ENCODE data around the gene RGS9. TPM values are rescaled to one million over a fixed set of nuclear protein-coding genes. Genes with fewer than 3 reads are reported as not detected.
"Not testable (repeated sequence)": the region's sequence is repeated elsewhere in the genome, so short reads cannot be mapped to it uniquely, and the experiment has no call there.

Gene RGS9
- polyA plus RNA-seq, 1 donor, result 2.8 TPM

GRCh38 chr17:65116515-65116914 is 20.7 kb upstream of the RGS9 start:
- DNase-seq, result not testable (repeated sequence)

DNA sequence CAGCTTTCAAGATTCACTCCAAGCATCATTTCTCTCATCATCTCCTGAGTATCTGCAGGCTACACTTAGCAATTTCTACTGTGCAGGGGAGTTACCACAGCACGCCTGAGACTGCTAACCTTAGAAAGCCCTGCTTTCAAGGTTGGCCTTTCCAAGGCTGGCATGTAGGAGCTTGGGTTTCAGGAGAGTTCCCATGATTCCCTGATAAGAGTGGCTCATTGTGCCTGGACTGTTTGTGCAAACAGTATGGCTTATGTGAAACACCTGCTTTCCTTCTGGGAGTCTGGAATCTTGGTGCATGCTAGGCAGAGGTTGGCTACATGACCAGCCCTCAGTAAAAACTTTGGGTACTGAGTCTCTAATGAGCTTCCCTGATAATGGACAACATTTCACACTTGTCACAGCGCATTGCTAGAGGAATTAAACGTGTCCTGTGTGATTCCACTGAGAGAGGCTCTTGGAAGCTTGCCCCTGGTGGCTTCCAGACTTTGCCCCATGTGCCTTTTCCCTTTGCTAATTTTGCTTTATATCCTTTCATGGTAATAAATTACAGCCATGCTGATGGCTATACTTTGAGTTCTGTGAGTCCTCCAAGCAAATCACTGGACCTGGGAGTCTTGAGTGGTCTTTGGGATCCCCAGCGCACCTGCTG is 19.7 kb upstream of the RGS9 start:
- no peak for DNase-seq

GRCh38 chr17:65121368-65121767 is 15.8 kb upstream of the RGS9 start:
- no peak for DNase-seq

- no peak for DNase-seq
Measured at GRCh38 chr17:65121916-65122806, 15.0 kb upstream of the RGS9 start.

DNA sequence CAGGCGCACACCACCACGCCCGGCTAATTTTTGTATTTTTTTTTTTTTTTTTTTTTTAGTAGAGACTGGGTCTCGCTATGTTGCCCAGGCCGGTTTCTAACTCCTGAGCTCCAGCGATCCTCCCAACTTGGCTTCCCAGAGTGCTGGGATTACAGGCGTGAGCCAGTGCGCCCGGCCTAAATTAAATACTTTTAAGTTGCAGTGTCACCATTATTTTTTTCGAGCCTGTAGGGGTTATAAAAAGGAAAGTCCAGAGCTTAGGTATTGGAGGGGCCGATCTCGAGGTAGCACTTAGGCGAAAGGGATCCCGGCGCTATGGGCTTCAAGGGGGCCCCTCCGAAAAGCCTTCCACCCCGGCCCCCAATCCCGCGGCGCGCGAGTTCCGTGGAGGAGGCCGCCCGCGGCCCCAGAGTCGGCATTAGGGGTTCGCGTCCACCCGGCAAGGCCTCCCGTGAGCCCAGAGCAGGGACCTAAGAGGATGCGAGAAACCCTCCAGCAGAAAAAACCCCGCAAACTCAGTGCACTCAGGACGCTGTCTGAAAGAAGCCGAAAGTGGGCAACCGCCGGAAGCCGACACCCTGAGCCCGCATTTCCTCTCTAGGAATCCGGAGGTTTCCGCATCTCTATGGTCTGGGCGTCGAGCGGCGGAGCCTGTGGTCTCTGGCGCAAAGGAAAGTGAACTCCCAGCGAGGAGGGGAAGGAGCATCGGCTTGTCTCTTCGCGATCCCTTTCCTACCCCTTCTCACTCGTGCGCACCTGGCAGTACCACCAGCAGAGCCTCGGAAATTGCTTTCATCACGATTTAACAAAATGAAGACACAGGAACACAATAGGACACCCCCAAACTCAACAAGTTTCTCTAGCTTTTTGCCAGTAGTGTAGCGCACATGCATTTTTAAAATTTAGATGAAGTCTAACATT is 14.1 kb upstream of the RGS9 start:
- DNase-seq, result peak; percentile 90

DNA sequence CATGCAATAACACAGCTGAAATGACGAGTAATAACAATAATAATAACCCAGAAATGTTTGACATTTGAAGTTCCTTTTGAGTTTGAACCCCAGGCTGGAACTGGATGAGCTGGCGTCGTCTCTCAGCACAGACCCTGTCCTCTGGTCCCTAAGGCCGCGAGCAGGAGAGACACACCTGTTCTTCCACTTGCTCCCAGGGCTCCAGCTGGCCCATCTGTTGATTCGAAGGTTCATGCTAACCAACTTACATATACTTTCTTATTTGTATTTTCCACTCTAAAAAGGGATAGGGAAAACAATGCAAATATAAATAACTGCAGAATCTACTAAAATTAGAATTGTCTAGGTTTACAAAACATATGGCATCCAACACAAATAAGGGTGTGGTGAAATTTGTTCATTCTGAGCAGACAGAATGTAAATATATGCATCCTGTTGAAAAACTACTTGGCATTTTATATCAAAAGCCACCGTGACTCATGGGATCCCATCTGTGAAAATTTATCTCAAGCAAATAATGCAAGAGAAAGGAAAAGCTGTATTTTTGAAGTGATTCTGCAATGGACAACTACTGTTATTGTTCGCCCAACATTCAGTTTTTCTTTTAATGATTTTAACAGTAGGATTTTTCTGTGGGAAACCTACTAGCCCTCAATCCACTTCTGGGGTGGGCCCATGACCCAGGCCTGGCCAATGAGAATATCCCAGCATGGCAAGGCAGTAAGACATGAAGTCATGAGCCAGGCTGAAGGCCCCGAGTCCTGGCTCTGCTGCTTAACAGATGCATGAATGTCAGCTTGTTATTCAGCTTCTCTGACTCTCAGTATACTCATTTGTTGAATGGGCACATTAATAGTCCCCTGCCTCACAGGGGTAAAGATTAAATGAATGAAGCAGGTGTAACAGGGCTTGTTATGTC is 13.2 kb upstream of the RGS9 start:
- no peak for DNase-seq

GRCh38 chr17:65130832-65131231 is 6.3 kb upstream of the RGS9 start:
- DNase-seq, result no peak

DNA sequence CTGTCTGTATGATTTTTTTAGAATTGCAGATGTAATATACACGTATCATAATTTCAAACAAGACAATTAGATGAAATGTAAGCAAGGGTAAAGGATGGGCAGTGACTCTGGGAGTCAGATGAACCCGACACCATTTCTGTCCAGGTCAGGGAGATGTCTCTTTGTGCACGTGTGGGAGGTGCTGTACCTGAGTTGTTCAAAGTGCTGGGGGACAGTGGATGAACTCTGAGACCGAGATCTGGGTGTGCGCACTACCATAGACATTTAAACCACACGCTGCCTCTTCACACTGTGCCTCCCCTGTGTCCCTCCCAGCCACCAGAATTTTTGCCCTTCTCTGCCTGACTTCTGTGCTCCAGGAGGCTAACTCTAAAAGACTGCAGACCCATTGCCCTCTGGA is 5.9 kb upstream of the RGS9 start:
- no peak for DNase-seq

GRCh38 chr17:65131946-65132345 is 5.2 kb upstream of the RGS9 start:
- no peak for DNase-seq

DNA sequence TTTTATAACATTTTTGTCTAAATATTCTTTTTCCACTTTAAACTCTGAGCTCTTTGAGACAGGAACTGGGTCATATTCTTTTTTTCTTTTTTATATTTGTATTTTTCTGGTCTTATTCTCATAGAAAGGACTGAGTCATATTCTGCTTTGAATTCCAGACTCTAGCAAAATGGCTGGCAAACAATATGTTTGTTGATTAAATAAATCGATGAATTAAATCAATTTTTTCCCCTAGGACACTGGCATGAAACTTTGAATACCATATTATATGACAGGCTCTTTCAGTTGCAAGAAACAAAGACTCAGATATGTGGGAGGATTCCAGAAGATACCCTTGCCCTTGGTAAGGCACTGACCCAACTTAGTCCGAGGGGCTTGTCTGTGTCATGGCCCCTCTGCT is 3.1 kb upstream of the RGS9 start:
- no peak for DNase-seq

GRCh38 chr17:65139101-65139764 is 2.1 kb downstream of the RGS9 start:
- DNase-seq, result no peak

GRCh38 chr17:65142247-65142646 is 5.1 kb downstream of the RGS9 start:
- no peak for DNase-seq

DNA sequence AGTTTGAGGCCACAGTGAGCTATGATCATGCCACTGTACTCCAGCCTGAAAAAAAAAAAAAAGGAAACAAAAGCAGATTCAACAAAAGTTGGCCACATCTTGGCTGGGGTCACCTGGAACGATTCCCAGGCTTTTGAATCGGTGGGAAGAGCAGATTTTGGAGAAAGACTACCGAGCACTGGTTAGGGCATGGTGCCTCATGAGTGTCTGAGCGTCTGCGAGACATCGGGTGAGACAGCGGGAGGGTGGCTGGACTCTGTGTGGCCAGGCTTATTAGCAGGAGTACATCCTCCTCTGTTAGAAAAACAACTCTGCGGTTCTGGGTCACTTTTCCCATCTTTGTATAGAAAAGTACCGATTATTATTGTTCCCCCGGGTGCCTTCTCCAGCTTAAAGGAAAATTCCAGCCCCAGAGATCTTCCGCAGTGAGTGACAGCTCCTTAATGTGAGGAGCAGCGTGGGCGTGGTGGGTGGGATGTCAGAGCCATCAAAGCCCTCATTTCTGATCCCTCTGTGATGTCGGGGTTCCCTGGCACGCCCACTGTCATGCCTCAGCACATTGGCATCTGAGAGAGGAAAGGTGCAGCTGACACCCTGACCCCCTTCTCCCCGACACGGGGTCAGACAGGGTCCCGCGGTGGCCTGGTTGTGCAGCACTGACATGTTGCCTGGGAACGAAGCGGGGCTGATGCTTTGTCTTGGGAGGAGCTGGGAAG is 6.9 kb downstream of the RGS9 start:
- DNase-seq, result no peak

DNA sequence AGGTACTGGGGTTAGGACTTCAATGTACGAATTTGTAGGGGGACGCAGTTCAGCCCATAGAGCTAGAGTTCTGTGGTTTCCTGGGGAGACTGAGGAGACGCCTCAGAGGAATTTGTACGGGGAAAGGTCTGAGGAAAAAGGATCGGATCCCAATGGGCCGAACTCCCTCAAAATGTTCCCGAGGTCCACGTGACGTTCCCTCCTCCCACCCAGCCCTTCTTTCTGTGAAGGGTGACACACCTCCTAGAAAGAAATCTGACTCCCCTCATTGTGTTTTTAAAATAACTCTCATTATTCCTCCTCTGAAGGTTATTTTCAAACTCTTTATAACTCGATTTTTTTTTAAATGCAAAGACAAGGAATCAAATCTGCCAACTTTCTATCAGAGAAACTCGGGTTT is 8.6 kb downstream of the RGS9 start:
- no peak for DNase-seq

DNA sequence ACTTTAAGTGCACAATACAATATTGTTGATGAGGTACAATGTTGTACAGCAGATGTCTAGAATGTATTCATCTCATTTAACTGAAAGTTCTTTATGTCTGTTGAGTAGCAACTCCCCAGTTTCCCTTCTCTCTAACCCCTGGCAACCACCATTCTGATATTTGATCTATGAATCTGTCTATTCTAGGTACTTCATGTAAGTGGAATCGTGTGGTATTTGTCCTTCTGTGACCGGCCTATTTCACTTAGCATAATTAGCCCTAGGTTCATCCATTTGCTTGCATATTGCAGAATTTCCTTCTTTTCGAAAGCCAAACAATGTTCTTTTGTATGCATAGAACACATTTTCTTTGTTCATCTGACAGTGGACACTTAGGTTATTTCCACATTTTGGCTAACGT is 10.8 kb downstream of the RGS9 start:
- no peak for DNase-seq

DNA sequence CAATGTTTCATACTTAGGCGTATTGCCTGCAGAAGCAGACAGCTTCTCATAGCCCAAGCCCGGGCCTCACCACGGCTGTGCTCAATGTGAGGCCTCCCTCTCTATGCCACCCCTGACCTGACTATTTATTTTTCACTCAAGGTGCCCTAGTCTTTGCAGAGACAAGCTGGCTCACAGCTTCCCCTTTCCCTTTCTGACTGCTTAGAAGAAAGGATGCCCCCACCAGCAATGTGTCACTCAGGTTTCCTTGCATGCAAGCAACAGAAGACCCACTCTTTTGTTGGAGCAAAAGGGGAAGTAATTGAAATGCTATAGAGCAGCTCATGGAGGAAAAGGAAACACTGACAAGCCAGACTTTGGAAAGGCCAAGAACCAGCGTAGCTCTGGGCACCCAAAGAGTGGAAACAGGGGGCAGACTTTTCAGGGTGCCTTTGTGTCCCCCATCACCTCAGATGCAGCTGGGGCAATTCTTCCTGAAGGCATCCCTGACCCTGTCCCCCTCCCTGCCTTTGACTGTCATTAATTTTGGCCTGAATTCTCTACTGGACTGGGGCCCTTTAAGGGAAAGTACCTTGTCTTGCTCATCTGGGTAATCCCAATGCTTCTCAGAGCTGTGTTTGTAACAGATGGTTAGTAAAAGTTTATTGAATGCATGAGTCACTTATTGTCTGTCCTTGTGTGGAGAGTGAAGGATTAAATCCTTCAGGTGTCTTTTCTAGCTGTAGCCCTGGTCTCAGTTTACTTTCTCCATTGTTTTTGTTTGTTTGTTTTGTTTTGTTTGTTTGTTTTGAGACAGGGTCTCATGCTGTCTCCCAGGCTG is 17.8 kb downstream of the RGS9 start:
- no peak for DNase-seq

DNA sequence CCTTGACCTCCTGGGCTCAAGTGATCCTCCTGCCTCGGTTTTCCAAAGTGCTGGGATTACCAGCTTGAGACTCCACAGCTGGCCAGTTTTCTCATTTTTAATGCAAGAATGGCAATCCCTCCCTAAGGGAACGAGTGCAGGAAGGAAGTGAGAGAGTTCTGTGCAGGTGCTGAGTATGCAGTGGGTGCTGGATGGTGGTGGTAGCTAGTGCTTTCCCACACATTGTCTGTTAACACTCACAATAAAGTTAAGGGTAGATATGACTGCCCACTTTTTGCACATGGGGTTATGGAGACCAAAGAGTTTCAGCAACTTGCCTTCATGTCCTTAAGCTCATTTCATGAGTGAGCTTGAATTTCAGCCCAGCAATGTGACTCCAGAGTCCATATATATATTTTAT is 18.5 kb downstream of the RGS9 start:
- DNase-seq, result no peak

DNA sequence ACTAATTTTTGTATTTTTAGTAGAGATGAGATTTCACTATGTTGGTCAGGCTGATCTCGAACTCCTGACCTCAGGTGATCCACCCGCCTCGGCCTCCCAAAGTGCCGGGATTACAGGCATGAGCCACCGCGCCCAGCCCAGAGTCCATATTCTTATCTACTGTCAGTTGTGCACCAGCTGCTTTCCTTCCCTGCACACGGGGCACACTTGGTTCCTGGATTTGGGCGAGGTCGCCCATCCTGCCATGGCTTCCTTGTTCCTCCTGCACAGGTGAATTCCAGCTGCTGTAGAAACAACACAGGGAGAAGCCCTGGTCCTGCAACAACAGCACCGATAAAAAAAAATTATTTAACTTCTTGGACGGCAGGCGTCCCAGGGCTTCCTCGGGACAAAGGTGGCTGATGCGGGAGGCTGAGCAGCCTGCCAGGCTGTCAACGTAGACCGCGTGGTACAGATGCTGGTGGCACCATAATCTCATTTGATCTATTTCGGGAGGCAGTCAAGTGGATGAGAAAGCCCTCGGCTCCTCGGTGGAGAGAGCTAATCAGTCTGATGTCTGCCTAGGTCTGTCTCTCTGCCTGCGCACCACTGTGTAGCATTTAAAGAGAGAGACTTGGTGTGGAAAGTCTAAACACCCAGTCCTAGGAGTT is 19.1 kb downstream of the RGS9 start:
- no peak for DNase-seq

All from hindlimb muscle (tissue), 1 donor.